ENCODE results near the gene LGI2.
A peak's percentile ranks its signal among the peaks of the same experiment; 100 is the strongest.
"Not testable (repeated sequence)": the region's sequence is repeated elsewhere in the genome, so short reads cannot be mapped to it uniquely, and the experiment has no call there.

LGI2 gene

DNA sequence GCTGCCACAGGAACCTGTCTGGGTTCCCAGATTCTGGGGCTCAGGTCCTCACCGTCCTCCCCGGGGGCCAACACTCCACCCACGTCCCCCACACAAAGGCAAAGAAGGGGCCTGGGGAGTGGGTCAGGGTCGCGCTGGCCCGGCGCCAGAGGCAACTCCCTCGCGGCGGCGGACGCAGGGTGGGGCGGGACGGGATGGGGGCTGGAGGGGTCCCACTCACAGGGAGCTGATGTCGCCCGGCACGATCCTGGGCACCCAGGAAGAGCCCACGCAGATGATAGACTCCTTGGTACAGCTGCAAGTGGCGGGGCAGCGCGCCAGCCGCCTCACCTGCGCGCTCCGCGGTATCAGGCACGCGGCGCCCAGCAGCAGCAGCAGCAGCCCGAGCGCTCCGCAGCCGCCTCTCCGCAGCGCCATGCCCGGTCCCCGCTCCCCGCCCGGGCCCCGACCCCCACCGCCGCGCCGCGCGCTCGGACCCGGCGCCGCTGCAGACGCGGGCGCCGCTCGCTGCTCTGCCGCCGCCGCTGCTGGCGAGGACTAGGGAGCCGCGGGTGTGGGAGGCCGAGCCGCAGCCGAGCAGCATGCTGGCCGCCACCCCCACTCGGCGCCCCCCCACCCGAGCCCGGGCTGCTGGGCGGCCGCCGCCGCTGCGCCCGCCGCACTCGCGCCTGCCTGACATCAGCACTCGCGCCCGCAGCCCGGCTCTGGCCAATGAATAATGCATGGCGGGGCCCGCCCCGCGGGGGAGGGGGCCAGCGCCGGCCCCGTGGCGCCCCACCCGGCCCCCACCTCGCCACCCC lies at the start of gene LGI2:
TSS of gene LGI2 (minus strand) at position 670 of the 800 bp plus-strand sequence. CDS start at position 417, 253 bp downstream.
- peak; percentile 75 for DNase-seq

DNA sequence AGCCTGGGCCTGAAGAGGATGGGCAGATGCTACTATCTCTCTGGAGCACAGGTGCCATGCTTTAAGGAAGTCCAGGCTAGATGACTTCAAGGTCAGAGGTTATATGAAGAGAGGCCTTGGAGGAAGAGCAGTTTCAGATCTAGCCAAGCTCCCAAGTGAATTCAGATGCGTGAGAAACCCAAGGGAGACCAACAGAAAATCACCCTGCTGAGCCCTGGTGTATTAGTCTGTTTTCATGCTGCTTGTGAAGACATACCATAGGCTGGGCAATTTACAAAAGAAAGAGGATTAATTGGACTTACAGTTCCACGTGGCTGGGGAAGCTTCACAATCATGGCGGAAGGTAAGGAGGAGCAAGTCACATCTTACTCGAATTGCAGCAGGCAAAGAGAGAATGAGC lies 47.8 kb upstream of the LGI2 start:
- no peak for DNase-seq

- no peak for DNase-seq
Measured at GRCh38 chr4:25076625-25077398, 46.1 kb upstream of the LGI2 start.

DNA sequence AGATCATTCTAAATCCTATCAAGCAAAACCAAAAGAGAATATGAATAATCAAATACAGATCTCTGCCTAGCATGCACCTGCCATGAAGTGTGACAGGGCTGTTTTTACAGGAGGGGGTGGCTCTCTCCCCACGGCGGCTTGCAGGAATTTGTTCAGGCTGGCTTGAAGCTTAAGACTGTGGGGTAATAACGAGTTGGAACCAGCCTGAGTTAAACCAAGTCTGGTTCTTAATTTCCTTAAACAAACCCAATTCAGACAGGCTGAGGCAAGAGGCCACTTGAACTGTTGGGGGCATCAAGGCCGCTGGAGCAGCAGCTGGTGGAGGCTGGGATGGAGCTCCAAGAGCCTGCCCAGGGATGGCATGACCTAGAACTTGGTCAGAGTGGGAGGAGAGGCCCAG lies 45.1 kb upstream of the LGI2 start:
- no peak for DNase-seq

DNA sequence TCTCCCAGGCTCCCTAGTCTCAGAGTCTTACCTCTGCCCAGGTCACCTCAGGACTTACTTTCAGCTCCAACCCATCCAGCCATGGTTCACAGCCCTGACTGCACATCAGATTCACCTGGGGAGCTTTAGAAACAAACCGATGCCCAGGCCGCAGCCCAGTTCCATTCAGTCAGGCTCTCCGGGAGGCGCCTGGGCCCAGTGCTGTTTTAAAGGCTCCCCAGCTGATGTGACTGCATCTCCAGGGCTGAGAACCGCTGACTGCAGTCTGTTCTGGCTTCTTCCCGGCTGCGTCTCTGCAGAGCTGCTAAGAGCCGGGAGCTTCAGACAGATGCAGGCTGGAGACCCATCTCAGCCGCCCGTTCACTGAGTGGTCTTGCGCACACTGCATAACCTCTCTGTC lies 44.4 kb upstream of the LGI2 start:
- peak; percentile 75 for DNase-seq

DNA sequence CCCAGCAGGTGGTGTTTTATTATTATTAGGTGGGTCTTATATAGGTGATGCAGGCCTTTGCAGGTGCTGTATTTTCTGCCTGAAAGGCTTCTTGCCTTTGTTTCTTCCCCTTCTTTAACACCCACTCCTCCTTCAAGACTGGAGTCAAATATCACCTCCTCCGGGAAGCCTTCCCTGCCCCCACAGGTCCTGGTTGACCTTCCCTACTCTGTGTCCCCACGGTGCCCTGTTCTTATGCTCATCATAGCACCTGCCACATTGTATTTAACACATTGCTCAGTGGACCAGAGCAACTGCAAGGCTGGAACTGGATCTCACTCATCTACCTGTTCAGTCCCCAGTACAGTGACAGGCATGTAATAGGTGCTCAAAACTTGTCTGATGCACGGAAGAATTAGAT lies 39.8 kb upstream of the LGI2 start:
- DNase-seq, result no peak

GRCh38 chr4:25069014-25069413 lies 38.3 kb upstream of the LGI2 start:
- peak; percentile 86 for DNase-seq

GRCh38 chr4:25068386-25068785 lies 37.6 kb upstream of the LGI2 start:
- DNase-seq, result no peak

- DNase-seq, result no peak
Measured at GRCh38 chr4:25065932-25066590, 35.3 kb upstream of the LGI2 start.

- DNase-seq, result no peak
Measured at GRCh38 chr4:25065431-25065858, 34.7 kb upstream of the LGI2 start.

DNA sequence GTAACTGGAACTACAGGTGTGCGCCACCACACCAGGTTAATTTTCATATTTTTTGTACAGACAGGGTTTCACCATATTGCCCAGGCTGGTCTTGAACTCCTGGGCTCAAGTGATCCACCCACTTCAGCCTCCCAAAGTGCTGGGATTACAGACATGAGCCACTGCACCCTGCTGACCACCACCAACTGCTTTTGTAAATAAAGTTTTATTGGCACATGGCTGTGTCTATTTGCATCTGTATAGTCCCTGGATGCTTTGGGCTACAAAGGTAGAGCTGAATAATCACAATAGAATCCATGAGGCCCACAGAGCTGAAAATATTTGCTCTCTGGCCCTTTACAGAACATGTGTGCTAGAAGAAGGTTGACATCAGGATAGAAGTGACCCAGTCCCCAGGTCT lies 33.7 kb upstream of the LGI2 start:
- DNase-seq, result not testable (repeated sequence)

- DNase-seq, result no peak
Measured at GRCh38 chr4:25063116-25063515, 32.4 kb upstream of the LGI2 start.

GRCh38 chr4:25062098-25062497 lies 31.4 kb upstream of the LGI2 start:
- DNase-seq, result no peak

- no peak for DNase-seq
Measured at GRCh38 chr4:25061602-25062001, 30.9 kb upstream of the LGI2 start.

DNA sequence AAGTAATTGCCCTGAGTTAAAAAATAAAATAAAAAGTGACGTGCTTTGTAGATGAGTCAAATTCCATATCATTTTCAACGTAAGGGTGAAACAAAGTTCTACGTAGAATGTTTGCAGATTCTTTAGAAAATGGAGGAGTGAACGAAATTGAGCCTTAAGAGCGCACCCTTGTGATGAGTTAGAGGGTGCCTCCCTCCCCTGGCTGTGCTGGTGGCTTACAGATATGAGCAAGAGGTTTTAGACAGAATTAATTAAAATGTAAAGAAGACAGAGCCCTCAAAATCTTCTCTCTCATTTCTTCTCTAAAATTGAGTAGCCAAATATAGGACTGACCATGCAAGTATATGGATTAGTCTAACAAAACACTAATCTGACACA lies 30.2 kb upstream of the LGI2 start:
- no peak for DNase-seq

DNA sequence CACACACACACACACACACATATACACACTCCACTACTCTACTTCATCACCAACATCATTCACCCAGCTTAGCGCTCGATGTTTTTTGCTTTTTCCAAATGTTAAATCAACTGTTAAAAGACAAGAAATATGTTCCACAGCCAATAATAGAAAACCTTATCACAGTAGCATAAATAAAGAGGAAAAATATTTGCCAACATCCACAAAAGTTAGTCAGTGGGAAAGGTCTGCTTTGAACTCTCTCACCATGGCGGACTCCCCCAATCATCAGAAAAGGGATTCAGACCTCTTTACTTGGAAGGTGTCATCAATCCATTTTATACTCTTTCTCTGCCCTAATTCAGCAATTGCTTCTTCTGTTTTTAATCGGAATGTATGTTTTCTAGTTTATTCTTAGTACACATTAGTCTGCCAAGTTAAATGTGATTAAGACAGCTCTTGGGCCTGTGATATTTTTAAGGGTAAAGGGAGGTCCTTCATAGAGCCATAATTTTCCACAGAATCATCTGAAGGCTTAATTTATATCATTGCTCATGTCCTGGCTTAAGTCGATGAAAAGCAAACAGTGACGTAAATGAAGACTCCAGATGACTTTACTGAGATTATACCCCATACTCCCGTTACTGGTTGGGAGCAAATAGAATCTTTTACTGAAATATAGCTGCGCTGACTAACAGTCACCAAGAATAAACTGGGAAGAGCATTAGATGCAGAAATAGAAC lies 29.7 kb upstream of the LGI2 start:
- no peak for DNase-seq

- no peak for DNase-seq
Measured at GRCh38 chr4:25059791-25060190, 29.0 kb upstream of the LGI2 start.

- no peak for DNase-seq
Measured at GRCh38 chr4:25058796-25059195, 28.1 kb upstream of the LGI2 start.

GRCh38 chr4:25057299-25057698 lies 26.6 kb upstream of the LGI2 start:
- no peak for DNase-seq

GRCh38 chr4:25052037-25052436 lies 21.3 kb upstream of the LGI2 start:
- DNase-seq, result not testable (repeated sequence)

DNA sequence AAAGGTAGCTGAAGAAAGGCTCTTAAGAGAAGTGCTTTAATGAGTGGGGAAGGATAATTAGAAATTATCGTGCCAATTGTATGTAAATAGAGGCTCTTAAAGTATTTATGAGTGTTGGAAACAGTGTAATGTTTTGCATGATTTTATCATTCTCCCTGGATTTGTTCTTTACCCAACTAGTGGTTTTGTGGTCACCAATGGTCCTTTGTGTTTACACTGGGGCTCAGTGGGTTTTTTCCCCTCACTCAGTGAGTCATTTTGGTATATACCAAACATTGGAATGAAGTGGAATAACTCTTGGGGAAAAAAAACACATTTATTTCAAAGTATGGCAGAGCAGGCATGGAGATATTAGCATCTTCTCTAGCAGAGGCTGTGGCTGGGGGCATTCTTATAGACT lies 20.8 kb upstream of the LGI2 start:
- no peak for DNase-seq

GRCh38 chr4:25050370-25051078 lies 19.8 kb upstream of the LGI2 start:
- DNase-seq, result no peak

All from islet precursor cell (in vitro differentiated cells).